GM12878 (cell line): ENCODE results near the gene ZPR1. TPM values are rescaled to one million over a fixed set of nuclear protein-coding genes. Genes with fewer than 3 reads are reported as not detected.
"Not testable (repeated sequence)": the region's sequence is repeated elsewhere in the genome, so short reads cannot be mapped to it uniquely, and the experiment has no call there.

Source experiments
- ATAC-seq: fragments of 200-7000 bp; cut with Tn5 transposase; 3 replicates; pipeline ENCODE4 v1.9.1; 2020; ENCODE audit warnings: mild to moderate bottlenecking, moderate library complexity
- BruUV-seq: library from RNA; stranded (reverse); fragments of 400-500 nt; replicated peaks from 2 replicates; lab custom pipeline; 2021; lab: Mats Ljungman, UMichigan
- CTCF ChIA-PET: fragments of 300-600 bp; sonication (Branson Sonifier 250); formaldehyde crosslinking; extraction: SDS; loops from one replicate; lab custom pipeline; 2021; ENCODE audit warnings: inconsistent platforms; lab: Yijun Ruan, JAX
- POLR2A ChIA-PET: fragments of 350-600 bp; formaldehyde crosslinking; extraction: SDS; loops from one replicate; lab custom pipeline; 2021; ENCODE audit warnings: inconsistent platforms; lab: Charles Lee
- RAD21 ChIA-PET: fragments of 300-600 bp; sonication (Branson Sonifier 250); formaldehyde crosslinking; loops from one replicate; lab custom pipeline; 2023; ENCODE audit warnings: antibody characterized with exemption; ENCODE audit not compliant: unreplicated experiment; lab: Charles Lee
- SMC1A ChIA-PET: fragments of 300-600 bp; sonication (Branson Sonifier 250); formaldehyde crosslinking; loops from one replicate; lab custom pipeline; 2023; ENCODE audit not compliant: unreplicated experiment, uncharacterized antibody; lab: Charles Lee
- DNase-seq: peaks from one replicate; pipeline ENCODE4 v3.0.0-alpha.2; 2011; ENCODE audit warnings: low read depth, low spot score
- FAIRE-seq: peaks from 3 replicates; lab custom pipeline; 2011; peaks lifted over from hg19 to GRCh38; lab: Jason Lieb, UNC
- H2AFZ ChIP-seq: 2 replicates; pipeline ENCODE4 v1.6.0; 2011; ENCODE audit warnings: low read depth, low read length, control low read depth; ENCODE audit not compliant: control insufficient read depth
- H3K27ac ChIP-seq: 2 replicates; pipeline ENCODE4 v1.5.1; 2011; ENCODE audit warnings: control low read depth; ENCODE audit not compliant: control insufficient read depth, insufficient read depth
- H3K27me3 ChIP-seq, 2 experiments: replicated peaks in 1 of 2; 2 replicates each; pipeline versions ENCODE4 v1.6.0 to v1.6.1; 2011; ENCODE audit warnings: low read length in 1 of 2; ENCODE audit not compliant: control insufficient read depth in 2 of 2, insufficient read depth in 2 of 2
- H3K36me3 ChIP-seq, 2 experiments: 2 replicates each; pipeline ENCODE4 v1.5.1; 2011; ENCODE audit warnings: low read length in 1 of 2; ENCODE audit not compliant: control insufficient read depth in 2 of 2, insufficient read depth in 2 of 2
- H3K4me1 ChIP-seq: 2 replicates; pipeline ENCODE4 v1.6.1; 2011; ENCODE audit warnings: mild to moderate bottlenecking, low read length, moderate library complexity, mixed read lengths; ENCODE audit not compliant: control insufficient read depth, insufficient read depth
- H3K4me2 ChIP-seq: 2 replicates; pipeline ENCODE4 v1.6.0; 2011; ENCODE audit warnings: control low read depth; ENCODE audit not compliant: control insufficient read depth, insufficient read depth
- H3K4me3 ChIP-seq: fragments of 200-600 bp; sonication (generic); 2 replicates; pipeline ENCODE4 v1.5.1; 2016
- H3K79me2 ChIP-seq: 2 replicates; pipeline ENCODE4 v1.6.0; 2011; ENCODE audit warnings: low read length; ENCODE audit not compliant: control insufficient read depth, insufficient read depth
- H3K9ac ChIP-seq: 2 replicates; pipeline ENCODE4 v1.8.0; 2011; ENCODE audit warnings: low read length, control low read depth, mixed read lengths; ENCODE audit not compliant: control insufficient read depth, insufficient read depth
- H3K9me3 ChIP-seq: replicated peaks from 3 replicates; pipeline ENCODE4 v1.5.1; 2011; ENCODE audit warnings: mild to moderate bottlenecking, low read length; ENCODE audit not compliant: control insufficient read depth, insufficient read depth
- H4K20me1 ChIP-seq: 2 replicates; pipeline ENCODE4 v1.6.0; 2011; ENCODE audit not compliant: control insufficient read depth, insufficient read depth
- CBFB ChIP-seq: IDR thresholded peaks from 2 replicates; pipeline ENCODE4 v1.6.1; 2016; ENCODE audit warnings: antibody characterized with exemption, low read depth
- GATAD2B ChIP-seq: fragments of 450-650 bp; conservative IDR thresholded peaks from 2 replicates; pipeline ENCODE4 v1.6.1; 2017; ENCODE audit warnings: low read depth, mild to moderate bottlenecking, moderate library complexity
- IKZF2 ChIP-seq, 2 experiments: fragments of 450-650 bp; IDR thresholded peaks; 2 replicates each; pipeline ENCODE4 v1.6.1; 2017; ENCODE audit warnings: mild to moderate bottlenecking in 2 of 2, moderate library complexity in 2 of 2
- MTA3 ChIP-seq: IDR thresholded peaks from 2 replicates; pipeline ENCODE4 v1.6.1; 2012; ENCODE audit warnings: low read length, inconsistent platforms, borderline replicate concordance
- NBN ChIP-seq: fragments of 450-650 bp; IDR thresholded peaks from 2 replicates; pipeline ENCODE4 v1.6.1; 2016
- POLR2A ChIP-seq: IDR thresholded peaks from 2 replicates; pipeline ENCODE4 v1.6.1; 2011; ENCODE audit warnings: low read depth, mild to moderate bottlenecking, low read length
- PRDM15 ChIP-seq: fragments of 450-650 bp; formaldehyde crosslinking; IDR thresholded peaks from 2 replicates; pipeline ENCODE4 v1.4.0; 2020; ENCODE audit warnings: mild to moderate bottlenecking, moderate library complexity
- SMC3 ChIP-seq: IDR thresholded peaks from 2 replicates; pipeline ENCODE4 v1.6.1; 2011; ENCODE audit warnings: low read length, improper control_type of control experiment, borderline replicate concordance
- ZSCAN29 ChIP-seq: fragments of 450-650 bp; IDR thresholded peaks from 2 replicates; pipeline ENCODE4 v1.6.1; 2017; ENCODE audit warnings: mild to moderate bottlenecking, moderate library complexity
- WGBS: methylation state at CpG from one replicate; pipeline ENCODE4 v1.1.6; 2016; ENCODE audit warnings: low lambda C conversion rate; ENCODE audit not compliant: insufficient replicate concordance, insufficient coverage; ENCODE audit errors: missing lambda C conversion rate; 5-methylcytosine and 5-hydroxymethylcytosine counted together
- in situ Hi-C: fragments of 300-500 bp; cut with MboI; formaldehyde crosslinking; loops from 9 replicates; pipeline ENCODE4 v1.14.3; 2018; ENCODE audit warnings: mixed read lengths
- intact Hi-C: fragments of 100-400 bp; cut with micrococcal nuclease; formaldehyde crosslinking; loops from one replicate; pipeline ENCODE4 v1.14.2; 2022; ENCODE audit not compliant: unreplicated experiment
- polyA plus RNA-seq, 11 experiments: library from polyadenylated mRNA; depleted of rRNA in 4 of 11; unstranded in 6 of 11; stranded (reverse) in 5 of 11; fragments of >200 nt; fragmentation: Nextera tagmentation in 4 of 11; fragmentation: Illumina TruSeq in 1 of 11; extraction: Ambion mirVana in 4 of 11; extraction: Trizol in 1 of 11; gene quantifications; 1 replicate in 1 of 11; 2 replicates in 10 of 11; pipeline versions ENCODE4 v1.2.1 to v1.2.3, GENCODE V29; 2011 to 2016; ENCODE audit warnings: inconsistent platforms in 2 of 11, missing spikeins in 2 of 11, low read depth in 1 of 11
- total RNA-seq, 4 experiments: library from RNA; depleted of rRNA in 3 of 4; stranded (reverse); fragments of >200 nt in 3 of 4; fragmentation: Illumina TruSeq in 1 of 4; extraction: Trizol in 1 of 4; gene quantifications; 2 replicates each; pipeline versions ENCODE4 v1.2.1 to v1.2.3, GENCODE V29; 2013 to 2021
- TF ChIP-seq, protein P1 (sequence below): fragments of 450-650 bp; IDR thresholded peaks from 2 replicates; pipeline ENCODE4 v1.6.1; 2016; ENCODE audit warnings: mild to moderate bottlenecking

Gene ZPR1
- total and polyA plus RNA-seq, 10 of the 15 experiments (the other 5 are each of a cell fraction or from before 2014, with no cell fraction given), result 9.3 to 89.7 (median 54.7) TPM

DNA sequence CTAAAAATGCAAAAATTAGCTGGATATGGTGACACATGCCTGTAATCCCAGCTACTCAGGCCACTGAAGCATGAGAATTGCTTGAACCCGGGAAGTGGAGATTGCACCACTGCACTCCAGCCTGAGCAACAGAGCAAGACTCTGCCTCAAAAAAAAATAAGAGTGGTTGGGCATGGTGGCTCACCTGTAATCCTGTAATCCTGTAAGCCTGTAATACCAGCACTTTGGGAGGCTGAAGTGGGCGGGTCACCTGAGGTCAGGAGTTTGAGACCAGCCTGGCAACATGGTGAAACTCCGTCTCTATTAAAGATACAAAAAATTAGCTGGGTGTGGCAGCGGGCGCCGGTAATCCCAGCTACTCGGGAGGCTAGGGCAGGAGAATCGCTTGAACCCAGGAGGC is 31.8 kb downstream of the ZPR1 start:
- SMC1A ChIA-PET, intact Hi-C loops, POLR2A ChIA-PET: not testable (repeated sequence)

GRCh38 chr11:116750070-116750718 is 37.6 kb downstream of the ZPR1 start:
- WGBS, result 96% methylated on average over 2 of the region's 2 CpGs
- H3K79me2 ChIP-seq, result no peaks in the 10 kb centered on the region
- no peak overlapping the region for H3K4me2 ChIP-seq
- H3K9me3 ChIP-seq, result no peaks in the 10 kb centered on the region
- ChIA-PET SMC1A (interaction anchor here (1.1 kb wide), 1 partner anchor 15 kb away, joined by 5 read pairs; no protein-coding TSS in a partner anchor), RAD21 (no interaction called here), POLR2A (interaction anchor here (0.5 kb wide), 1 partner anchor 19 kb away, joined by 3 read pairs; no protein-coding TSS in a partner anchor), CTCF (interaction anchor here (1.0 to 3.8 kb wide), 6 partner anchors 8 to 86 kb away, joined by 3 to 13 read pairs (median 5); partner anchors contain the start of gene APOA5)
- peaks cover 17 to 18% of the 10 kb centered on the region in 2 experiments; a peak in 3 of 4 replicates for H3K36me3 ChIP-seq
- no TSS peak for BruUV-seq
- in situ Hi-C loops, result no loop called here
- no peaks in the 10 kb centered on the region for H3K4me1 ChIP-seq
- H3K4me3 ChIP-seq, result no peak overlapping the region
- DNase-seq, result no peak
- H3K27me3 ChIP-seq, result no peaks in the 10 kb centered on the region
- H3K27ac ChIP-seq, result no peak overlapping the region
- no peaks in the 10 kb centered on the region for H4K20me1 ChIP-seq
- no peak overlapping the region for H3K9ac ChIP-seq
- intact Hi-C loops, result no loop called here
- no peak overlapping the region for H2AFZ ChIP-seq
- no peak for FAIRE-seq
- ATAC-seq, result no peak
- TF ChIP-seq, protein P1, sequence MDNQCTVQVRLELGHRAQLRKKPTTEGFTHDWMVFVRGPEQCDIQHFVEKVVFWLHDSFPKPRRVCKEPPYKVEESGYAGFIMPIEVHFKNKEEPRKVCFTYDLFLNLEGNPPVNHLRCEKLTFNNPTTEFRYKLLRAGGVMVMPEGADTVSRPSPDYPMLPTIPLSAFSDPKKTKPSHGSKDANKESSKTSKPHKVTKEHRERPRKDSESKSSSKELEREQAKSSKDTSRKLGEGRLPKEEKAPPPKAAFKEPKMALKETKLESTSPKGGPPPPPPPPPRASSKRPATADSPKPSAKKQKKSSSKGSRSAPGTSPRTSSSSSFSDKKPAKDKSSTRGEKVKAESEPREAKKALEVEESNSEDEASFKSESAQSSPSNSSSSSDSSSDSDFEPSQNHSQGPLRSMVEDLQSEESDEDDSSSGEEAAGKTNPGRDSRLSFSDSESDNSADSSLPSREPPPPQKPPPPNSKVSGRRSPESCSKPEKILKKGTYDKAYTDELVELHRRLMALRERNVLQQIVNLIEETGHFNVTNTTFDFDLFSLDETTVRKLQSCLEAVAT, result no peak
- TF ChIP-seq IKZF2 (IDR thresholded peaks at IDR 0.05), result no peak
- no peak for TF ChIP-seq ZSCAN29
- no peak for TF ChIP-seq PRDM15 (CRISPR knock-in tag)
- TF ChIP-seq MTA3, result no peak
- TF ChIP-seq GATAD2B, result no peak
- TF ChIP-seq SMC3, result no peak
- TF ChIP-seq CBFB, result no peak
- no peak for TF ChIP-seq NBN
- TF ChIP-seq POLR2A, result no peak

More for the DNA sequence above, 31.8 kb downstream of the ZPR1 start:
- CTCF ChIA-PET, result interaction anchor here (4.9 kb wide), 1 partner anchor 13 kb away, joined by 25 read pairs; no protein-coding TSS in a partner anchor
- H3K9ac ChIP-seq, ATAC-seq, H4K20me1 ChIP-seq, RAD21 ChIA-PET, in situ Hi-C loops, H3K27ac ChIP-seq, FAIRE-seq, H3K4me1 ChIP-seq, H2AFZ ChIP-seq, H3K79me2 ChIP-seq, H3K4me2 ChIP-seq, H3K4me3 ChIP-seq, H3K27me3 ChIP-seq, DNase-seq, BruUV-seq, H3K9me3 ChIP-seq: not testable (repeated sequence)
- 95% methylated on average over 8 of the region's 8 CpGs for WGBS
- H3K36me3 ChIP-seq, result peaks cover 8 to 36% of the 10 kb centered on the region in 2 experiments; a peak in 3 of 4 replicates
